Measurements from ENCODE around the gene TANGO2.

TANGO2 gene

DNA sequence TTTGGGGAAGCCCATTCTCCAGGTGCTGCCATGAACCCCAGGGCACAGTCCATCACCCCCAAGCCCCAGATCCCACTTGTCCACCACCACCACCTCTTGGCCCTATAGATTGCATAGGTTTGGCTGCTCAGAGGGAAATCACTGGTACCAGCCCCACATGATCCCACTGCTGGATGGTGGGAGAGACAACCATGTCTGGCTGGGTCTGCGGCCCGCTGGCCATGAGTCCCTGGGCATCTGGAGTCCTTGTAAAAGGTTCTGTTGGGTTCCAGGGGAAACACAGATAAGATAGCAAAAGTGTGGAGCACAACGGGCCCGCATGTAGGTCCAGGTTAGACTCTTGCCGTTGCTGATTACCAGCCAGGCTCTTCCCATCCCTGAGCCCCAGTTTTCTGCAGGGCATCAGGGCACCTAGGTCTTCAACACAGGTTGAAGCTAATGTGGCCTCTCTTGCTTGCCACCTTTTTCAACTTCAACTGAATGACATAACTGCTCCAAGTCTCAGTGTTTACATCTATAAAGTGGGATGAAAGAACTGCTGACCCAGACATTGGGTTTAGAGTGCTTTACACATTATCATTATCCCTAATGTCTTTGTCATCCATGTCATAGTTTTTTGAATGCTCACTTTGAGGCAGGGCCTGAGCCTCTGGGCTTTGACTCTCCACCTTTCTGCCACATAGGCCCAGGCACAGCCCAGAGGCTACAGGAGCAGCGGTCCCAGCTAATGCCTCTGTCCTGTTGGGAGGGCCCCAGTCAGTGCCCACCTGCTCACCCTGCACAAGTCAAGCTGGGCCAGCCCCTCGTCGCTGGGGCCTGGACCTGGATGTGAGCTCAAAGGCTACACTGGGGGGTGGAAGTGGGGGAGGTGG lies 1.0 kb upstream of the TANGO2 start:
- TF ChIP-seq, protein P1, sequence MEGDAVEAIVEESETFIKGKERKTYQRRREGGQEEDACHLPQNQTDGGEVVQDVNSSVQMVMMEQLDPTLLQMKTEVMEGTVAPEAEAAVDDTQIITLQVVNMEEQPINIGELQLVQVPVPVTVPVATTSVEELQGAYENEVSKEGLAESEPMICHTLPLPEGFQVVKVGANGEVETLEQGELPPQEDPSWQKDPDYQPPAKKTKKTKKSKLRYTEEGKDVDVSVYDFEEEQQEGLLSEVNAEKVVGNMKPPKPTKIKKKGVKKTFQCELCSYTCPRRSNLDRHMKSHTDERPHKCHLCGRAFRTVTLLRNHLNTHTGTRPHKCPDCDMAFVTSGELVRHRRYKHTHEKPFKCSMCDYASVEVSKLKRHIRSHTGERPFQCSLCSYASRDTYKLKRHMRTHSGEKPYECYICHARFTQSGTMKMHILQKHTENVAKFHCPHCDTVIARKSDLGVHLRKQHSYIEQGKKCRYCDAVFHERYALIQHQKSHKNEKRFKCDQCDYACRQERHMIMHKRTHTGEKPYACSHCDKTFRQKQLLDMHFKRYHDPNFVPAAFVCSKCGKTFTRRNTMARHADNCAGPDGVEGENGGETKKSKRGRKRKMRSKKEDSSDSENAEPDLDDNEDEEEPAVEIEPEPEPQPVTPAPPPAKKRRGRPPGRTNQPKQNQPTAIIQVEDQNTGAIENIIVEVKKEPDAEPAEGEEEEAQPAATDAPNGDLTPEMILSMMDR (IDR thresholded peaks at IDR 0.05) = no peak

DNA sequence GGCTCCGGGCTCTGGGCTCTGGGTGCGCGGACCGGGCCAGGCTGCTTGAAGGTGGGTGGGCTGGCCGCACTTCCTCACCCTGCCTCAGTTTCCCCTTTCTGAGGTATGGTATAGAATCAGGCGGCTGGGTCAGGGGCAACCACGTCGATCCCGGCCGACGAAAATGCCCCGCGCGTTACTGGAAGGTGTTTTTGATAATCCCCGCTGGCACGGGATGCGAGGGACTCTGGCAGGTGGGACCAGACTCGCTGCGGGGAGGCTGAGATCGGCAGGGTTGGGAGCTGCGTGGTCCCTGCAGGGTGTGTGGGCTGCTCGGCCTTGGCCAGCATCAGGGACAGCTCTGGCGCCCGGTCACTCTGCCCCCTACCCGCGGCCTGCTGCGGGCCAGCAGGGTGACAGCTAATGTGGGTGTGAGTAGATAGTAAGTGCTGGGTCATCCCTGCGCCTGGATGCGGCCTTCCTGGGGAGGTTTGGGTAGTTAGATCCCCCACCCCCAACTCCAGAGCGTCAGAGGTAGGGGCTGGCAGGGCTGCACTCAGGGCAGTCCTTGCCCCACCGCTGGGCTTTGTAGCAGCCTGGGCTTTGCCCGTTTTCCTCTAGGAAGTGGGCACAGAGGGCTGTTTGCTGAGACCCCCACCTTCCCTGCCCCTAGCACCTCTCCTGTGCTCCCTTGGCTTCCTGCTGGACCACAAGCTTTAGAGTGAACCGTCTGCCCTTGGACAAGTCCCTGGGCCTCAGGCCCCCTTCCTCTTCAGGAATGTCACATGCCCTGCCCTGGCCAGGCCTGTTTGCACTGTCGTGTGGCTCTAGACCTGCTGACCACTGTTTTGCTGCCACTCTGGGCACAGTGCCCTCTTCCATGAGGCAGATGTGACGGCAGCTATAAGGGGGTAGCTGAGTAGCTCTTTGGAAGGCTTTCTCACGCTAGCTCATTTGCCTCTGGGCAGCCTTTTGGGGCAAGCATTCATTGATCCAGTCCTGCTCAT lies 579 bp downstream of the TANGO2 start:
- TF ChIP-seq, protein P1 (IDR thresholded peaks at IDR 0.05) = no peak

GRCh38 chr22:20022231-20022977 lies 1.5 kb downstream of the TANGO2 start:
- TF ChIP-seq, protein P1 (IDR thresholded peaks at IDR 0.05) = no peak

DNA sequence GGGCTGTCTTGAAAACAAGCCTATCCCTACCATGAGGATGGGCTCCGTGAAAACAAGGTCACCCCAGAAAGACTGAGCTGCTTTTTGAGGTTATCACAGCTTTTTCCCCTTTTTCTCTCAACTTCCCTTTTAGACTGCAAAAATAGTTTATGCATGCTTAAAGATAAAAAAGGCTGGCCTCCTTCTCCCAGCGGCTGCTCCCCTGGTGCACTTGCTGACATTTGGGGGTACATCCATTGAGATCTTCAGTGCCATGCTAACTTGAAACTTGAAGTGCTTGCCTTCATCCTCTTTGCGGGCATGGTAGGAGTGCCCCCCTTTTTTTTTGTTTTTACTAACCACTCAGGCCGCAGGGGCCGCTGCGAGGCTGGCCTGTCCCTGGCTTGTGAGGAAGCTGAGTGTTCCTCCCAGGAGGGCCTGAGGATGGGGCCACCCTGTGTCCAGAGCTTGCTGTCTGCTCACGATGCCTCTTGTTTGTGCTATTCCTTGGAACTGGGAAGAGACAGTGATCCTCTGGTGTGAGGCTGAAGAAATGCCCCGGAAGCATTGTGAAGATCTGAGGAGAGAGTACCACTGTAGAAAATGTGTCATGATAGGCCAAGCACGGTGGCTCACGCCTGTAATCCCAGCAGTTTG lies 2.2 kb downstream of the TANGO2 start:
- TF ChIP-seq, protein P1 (IDR thresholded peaks at IDR 0.05) = no peak

DNA sequence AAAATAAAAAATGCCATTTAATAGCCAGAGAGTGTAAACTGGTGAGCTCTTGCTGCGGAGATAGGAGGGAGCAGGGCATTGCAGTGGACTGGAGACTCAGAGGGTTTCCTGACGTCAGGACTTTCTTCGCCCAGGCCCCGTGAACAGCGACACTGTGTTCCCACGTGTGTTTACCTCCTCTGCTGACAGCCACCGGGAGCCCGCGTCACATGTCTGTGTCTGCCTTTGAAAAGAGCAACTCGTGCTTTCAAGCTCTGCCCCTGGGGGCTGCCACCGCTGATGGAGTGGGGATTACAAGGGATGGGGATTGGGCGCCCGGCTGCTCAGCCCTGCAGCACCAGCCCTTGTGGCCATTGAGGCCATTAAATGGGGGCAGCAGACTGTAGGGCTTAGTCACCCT lies 3.3 kb downstream of the TANGO2 start:
- TF ChIP-seq, protein P1 (IDR thresholded peaks at IDR 0.05) = no peak

DNA sequence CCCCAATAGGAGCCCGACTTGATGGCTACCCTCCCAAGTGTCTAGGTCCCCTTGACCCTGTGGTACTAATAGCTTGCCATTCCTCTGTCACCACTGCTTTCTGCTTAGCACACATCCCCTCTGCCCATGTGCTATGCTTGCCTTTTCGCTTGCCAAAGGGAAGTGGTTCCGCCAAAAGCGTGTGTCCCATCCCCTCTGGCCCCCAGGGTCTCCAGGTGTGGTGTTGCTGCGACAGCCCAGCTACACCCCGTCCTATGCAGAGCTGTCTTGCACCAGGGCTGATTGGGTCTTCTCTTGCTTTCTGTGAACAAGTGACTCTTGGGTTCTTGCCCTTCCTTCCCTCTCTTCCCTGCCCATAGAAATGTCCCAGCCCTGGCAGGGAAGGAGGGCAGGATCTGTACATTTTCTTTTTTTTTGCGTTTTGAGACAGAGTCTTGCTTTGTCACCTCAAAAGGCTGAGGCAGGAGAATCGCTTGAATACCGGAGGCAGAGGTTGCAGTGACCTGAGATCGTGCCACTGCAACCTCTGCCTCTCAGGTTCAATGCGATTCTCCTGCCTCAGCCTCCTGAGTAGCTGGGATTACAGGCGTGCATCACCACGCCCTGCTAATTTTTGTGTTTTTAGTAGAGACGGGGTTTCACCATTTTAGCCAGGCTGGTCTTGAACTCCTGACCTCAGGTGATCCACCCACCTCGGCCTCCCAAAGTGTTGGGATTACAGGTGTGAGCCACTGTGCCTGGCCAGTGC lies 3.9 kb downstream of the TANGO2 start:
- TF ChIP-seq, protein P1 (IDR thresholded peaks at IDR 0.05) = no peak

Measured in LNCAP (cell line).